ENCODE results near the gene FOXO3.

DNA sequence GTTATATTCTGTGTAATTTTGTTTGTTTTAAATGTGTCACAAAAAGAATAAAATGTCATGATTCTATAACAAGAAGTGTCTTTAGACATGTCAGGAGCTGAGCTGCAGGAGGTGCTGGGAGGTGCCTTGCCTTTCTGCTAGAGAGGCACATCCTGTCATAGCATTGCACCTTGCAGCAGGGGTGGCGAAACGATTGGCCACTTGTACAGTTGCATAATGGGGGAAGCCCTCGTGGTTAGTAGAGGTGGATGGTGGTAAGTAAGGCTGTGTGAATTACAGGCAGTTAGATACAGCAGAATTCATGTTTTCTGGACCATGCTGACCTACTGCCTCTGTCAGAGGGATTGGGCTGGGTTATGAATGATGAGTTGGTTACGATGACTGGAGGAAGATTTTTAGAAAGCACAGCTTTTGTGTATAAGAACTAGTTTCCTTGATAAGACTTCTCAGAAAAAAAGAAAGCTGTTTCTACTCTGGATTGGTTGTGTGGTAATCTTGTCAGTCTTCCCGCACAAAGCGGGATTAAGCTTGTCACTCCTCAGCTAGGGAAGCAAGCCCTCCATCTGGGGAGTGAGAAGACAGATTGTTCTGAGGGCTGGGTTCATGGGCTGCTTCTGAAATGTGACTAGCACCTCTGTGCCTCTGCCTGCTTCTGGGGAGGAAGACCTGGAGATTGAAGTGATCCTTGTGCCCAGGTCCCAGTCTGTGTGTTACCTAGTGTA lies 74.9 kb downstream of the FOXO3 start:
- TF ChIP-seq POLR2AphosphoS5 (IDR thresholded peaks at IDR 0.05; ENCODE audit: borderline replicate concordance, low read depth, low read length) (no peak), EZH2 (IDR thresholded peaks at IDR 0.05) (no peak), FOXP2 (optimal IDR thresholded peaks at IDR 0.05; ENCODE audit: control extremely low read depth, extremely low read length, insufficient read depth) (no peak)
